HG03571 (cell line): Measurements from ENCODE around the gene KLHDC9.

ENCODE experiments used
- ATAC-seq: cut with Tn5 transposase; IDR thresholded peaks from one replicate; pipeline ENCODE4 v1.9.1; 2021; ENCODE audit not compliant: unreplicated experiment

KLHDC9 gene

GRCh38 chr1:161074676-161075368 is 23.3 kb upstream of the KLHDC9 start:
- ATAC-seq, result no peak

GRCh38 chr1:161076410-161076809 is 21.8 kb upstream of the KLHDC9 start:
- ATAC-seq, result no peak

GRCh38 chr1:161077426-161077825 is 20.7 kb upstream of the KLHDC9 start:
- no peak for ATAC-seq

- no peak for ATAC-seq
These were observed 18.6 kb upstream of the KLHDC9 start for GRCh38 chr1:161079436-161080110.

- no peak for ATAC-seq
These were observed 17.4 kb upstream of the KLHDC9 start for GRCh38 chr1:161080441-161081405.

- ATAC-seq, result no peak
These were observed 16.6 kb upstream of the KLHDC9 start for GRCh38 chr1:161081519-161081918.

- ATAC-seq, result no peak
These were observed 15.7 kb upstream of the KLHDC9 start for GRCh38 chr1:161082483-161082882.

GRCh38 chr1:161082996-161083747 is 15.0 kb upstream of the KLHDC9 start:
- ATAC-seq, result no peak

- ATAC-seq, result no peak
These were observed 14.2 kb upstream of the KLHDC9 start for GRCh38 chr1:161083748-161084596.

- no peak for ATAC-seq
These were observed 13.6 kb upstream of the KLHDC9 start for GRCh38 chr1:161084597-161084988.

- no peak for ATAC-seq
These were observed 13.0 kb upstream of the KLHDC9 start for GRCh38 chr1:161085165-161085564.

GRCh38 chr1:161086457-161086856 is 11.7 kb upstream of the KLHDC9 start:
- no peak for ATAC-seq

- no peak for ATAC-seq
These were observed 9.5 kb upstream of the KLHDC9 start for GRCh38 chr1:161088587-161089110.

GRCh38 chr1:161089251-161089924 is 8.8 kb upstream of the KLHDC9 start, which contains the start of gene NECTIN4:
Gene NECTIN4, minus strand, starts transcription at chr1:161089558. Its CDS starts 262 bp downstream, at chr1:161089296.
- no peak for ATAC-seq

- no peak for ATAC-seq
These were observed 8.2 kb upstream of the KLHDC9 start for GRCh38 chr1:161089938-161090337.

GRCh38 chr1:161090617-161091016 is 7.5 kb upstream of the KLHDC9 start:
- ATAC-seq, result no peak

GRCh38 chr1:161091093-161091492 is 7.1 kb upstream of the KLHDC9 start:
- no peak for ATAC-seq

GRCh38 chr1:161091796-161092507 is 6.2 kb upstream of the KLHDC9 start:
- ATAC-seq, result no peak
